Prostate gland (tissue), 2 donors: ENCODE results near the gene KLF13.

Experiments
- CTCF ChIP-seq, 4 experiments: fragments of 200-600 bp in 2 of 4; fragments of 450-650 bp in 2 of 4; sonication (generic) in 2 of 4; IDR thresholded peaks; 1 replicate in 3 of 4; 2 replicates in 1 of 4; pipeline ENCODE4 v1.5.1; 2016 to 2019; ENCODE audit warnings: antibody characterized with exemption in 4 of 4, mild to moderate bottlenecking in 2 of 4, moderate library complexity in 2 of 4
- POLR2A ChIP-seq: fragments of 450-650 bp; IDR thresholded peaks from one replicate; pipeline ENCODE4 v1.6.1; 2016; ENCODE audit warnings: antibody characterized with exemption, mild to moderate bottlenecking

GRCh38 chr15:31313223-31313622 lies 13.4 kb upstream of the KLF13 start:
- TF ChIP-seq CTCF (IDR thresholded peaks at IDR 0.05): no peak
- no peak for TF ChIP-seq POLR2A
